Lower leg skin (tissue), 4 donors: ENCODE results near the gene ANGPTL2. TPM values are rescaled to one million over a fixed set of nuclear protein-coding genes. Genes with fewer than 3 reads are reported as not detected.

ENCODE experiments used
- DNase-seq, 2 donors: peaks; one replicate each; pipeline ENCODE4 v3.0.0-alpha.2; 2019; ENCODE audit warnings: low spot score in 2 of 2
- H3K4me3 ChIP-seq: fragments of 200-600 bp; sonication (generic); 2 replicates; pipeline ENCODE4 v1.5.1; 2017; ENCODE audit warnings: mild to moderate bottlenecking, low read depth; ENCODE audit not compliant: poor library complexity, severe bottlenecking
- POLR2A ChIP-seq, 2 donors: fragments of 450-650 bp; IDR thresholded peaks; one replicate each; pipeline ENCODE4 v1.6.1; 2016 to 2017; ENCODE audit warnings: antibody characterized with exemption in 2 of 2, mild to moderate bottlenecking in 1 of 2, moderate library complexity in 1 of 2
- WGBS, 2 donors: methylation state at CpG; one replicate each; pipeline ENCODE4 v1.1.5; 2018; 5-methylcytosine and 5-hydroxymethylcytosine counted together
- intact Hi-C: fragments of 100-400 bp; cut with DNase I; formaldehyde crosslinking; loops from one replicate; pipeline ENCODE4 v1.15.0; 2023; ENCODE audit warnings: low total_unique reads
- total RNA-seq, 4 donors: library from RNA; depleted of rRNA; stranded (reverse); fragments of >200 nt; gene quantifications; one replicate each; pipeline ENCODE4 v1.1.0, GENCODE V29; 2016
- TF ChIP-seq, protein P1 (sequence below), 3 donors: fragments of 450-650 bp; IDR thresholded peaks; one replicate each; pipeline ENCODE4 v1.5.1; 2016; ENCODE audit warnings: antibody characterized with exemption in 3 of 3, mild to moderate bottlenecking in 3 of 3, moderate library complexity in 2 of 3

ANGPTL2 gene
- total RNA-seq, 4 donors from 2014 or later, result 10.5 to 37.8 (median 18.5) TPM

DNA sequence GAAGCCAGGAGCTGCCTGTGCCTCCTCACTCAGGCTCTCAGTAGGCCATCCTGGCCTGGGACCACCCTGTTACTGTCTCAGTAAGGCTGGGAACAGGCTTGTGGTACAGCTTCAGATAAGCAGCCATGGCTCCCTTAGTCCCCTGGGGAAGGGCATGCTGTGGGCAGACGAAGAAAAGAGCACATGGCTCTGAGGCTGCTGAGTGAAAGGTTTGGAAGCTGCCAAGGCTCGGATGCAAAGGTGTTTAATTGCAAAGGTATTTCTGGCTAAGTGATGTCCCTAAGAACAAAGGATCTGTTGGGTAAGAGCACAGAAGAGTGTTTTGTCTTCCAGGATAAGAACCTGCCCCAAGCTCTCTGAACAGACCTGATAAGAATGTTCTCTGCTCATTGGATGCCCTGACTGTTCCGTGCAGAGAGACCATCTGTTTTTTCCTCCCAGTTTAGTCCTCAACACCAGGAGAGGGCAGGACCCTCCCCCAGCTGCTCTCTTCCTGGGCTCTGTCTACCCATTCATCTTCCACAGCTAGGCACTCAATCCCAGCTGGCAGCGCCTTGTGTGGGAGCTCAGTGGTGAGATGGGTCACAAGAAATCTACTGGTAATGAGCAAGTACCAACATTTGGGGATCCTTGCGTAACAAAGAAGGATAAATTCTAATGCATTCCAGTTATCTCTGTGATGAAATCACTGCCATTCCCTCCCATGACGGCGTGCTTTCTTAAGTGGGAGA lies 17.7 kb downstream of the ANGPTL2 start:
- 83 to 86% methylated on average over 7 of the region's 7 CpGs for WGBS, 2 donors
- intact Hi-C loops, result no loop called here
- TF ChIP-seq POLR2A (IDR thresholded peaks at IDR 0.05), result no peak
- TF ChIP-seq, protein P1, sequence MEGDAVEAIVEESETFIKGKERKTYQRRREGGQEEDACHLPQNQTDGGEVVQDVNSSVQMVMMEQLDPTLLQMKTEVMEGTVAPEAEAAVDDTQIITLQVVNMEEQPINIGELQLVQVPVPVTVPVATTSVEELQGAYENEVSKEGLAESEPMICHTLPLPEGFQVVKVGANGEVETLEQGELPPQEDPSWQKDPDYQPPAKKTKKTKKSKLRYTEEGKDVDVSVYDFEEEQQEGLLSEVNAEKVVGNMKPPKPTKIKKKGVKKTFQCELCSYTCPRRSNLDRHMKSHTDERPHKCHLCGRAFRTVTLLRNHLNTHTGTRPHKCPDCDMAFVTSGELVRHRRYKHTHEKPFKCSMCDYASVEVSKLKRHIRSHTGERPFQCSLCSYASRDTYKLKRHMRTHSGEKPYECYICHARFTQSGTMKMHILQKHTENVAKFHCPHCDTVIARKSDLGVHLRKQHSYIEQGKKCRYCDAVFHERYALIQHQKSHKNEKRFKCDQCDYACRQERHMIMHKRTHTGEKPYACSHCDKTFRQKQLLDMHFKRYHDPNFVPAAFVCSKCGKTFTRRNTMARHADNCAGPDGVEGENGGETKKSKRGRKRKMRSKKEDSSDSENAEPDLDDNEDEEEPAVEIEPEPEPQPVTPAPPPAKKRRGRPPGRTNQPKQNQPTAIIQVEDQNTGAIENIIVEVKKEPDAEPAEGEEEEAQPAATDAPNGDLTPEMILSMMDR (IDR thresholded peaks at IDR 0.05), result no peak
- no peak for DNase-seq
- H3K4me3 ChIP-seq, result no peak overlapping the region

DNA sequence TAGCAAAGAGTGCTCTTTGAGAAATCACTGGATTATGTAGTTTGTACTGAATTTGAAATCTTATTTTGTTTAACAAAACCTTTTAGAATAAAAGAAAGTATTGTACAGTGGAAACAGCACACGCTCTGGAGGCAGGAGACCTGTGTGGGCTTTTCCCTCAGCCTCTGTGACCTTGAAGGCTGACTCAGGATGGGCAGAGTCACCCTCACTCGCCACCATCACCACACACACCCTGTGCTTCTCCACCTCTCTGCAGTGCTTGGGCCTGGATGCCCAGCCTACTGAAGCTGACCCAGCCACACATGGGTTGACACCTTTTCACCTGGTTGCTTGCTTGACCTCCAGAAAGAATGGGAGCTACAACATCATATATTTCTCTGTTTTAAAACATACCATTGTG lies 19.6 kb downstream of the ANGPTL2 start:
- no peak for DNase-seq
- TF ChIP-seq, protein P1 (IDR thresholded peaks at IDR 0.05), result no peak
- TF ChIP-seq POLR2A (IDR thresholded peaks at IDR 0.05), result no peak
- 87 to 92% methylated on average over 2 of the region's 2 CpGs for WGBS, 2 donors
- intact Hi-C loops, result no loop called here
- no peak overlapping the region for H3K4me3 ChIP-seq

DNA sequence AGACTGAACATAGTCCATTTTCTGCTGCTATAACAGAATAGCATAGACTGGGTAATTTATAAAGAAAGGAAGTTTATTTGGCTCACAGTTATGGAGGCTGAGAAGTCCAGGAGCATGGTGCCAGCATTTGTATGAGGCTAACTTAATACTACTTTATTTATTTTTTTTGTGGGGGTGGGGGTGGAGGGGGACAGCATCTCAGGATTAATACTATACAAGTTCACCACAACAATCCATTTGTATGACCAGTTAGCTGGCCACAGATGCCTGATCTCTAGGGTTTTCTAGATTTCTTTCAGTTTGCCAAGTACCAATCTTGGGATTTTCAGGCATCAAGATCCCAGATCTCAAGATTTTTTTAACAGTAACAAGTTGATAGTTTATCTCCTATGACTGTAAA lies 20.3 kb downstream of the ANGPTL2 start:
- no peak for DNase-seq
- TF ChIP-seq POLR2A (IDR thresholded peaks at IDR 0.05), result no peak
- TF ChIP-seq, protein P1 (IDR thresholded peaks at IDR 0.05), result no peak
- intact Hi-C loops, result no loop called here
- H3K4me3 ChIP-seq, result no peak overlapping the region

DNA sequence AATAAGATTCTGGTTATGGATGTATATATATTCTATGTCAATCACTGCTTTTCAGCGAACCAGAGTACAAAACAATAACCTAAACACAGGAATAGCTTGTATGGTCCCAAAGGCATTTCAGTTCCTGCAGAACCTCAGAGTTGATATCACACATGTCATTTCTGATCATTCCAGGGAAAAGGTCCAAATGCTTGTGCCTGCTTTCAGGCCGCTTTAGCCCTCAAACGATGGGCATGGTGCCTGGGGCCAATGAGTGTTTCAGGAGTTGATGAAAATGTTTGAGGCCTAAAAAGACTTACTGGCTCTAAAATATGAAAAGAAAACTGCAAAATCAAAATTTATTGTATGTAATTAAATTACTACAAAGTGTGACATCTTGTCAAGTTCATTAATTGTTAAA lies 22.8 kb downstream of the ANGPTL2 start:
- no peak overlapping the region for H3K4me3 ChIP-seq
- DNase-seq, result no peak
- TF ChIP-seq POLR2A (IDR thresholded peaks at IDR 0.05), result no peak
- TF ChIP-seq, protein P1 (IDR thresholded peaks at IDR 0.05), result no peak
- intact Hi-C loops, result no loop called here
- WGBS, 2 donors, result 64 to 66% methylated on average over 3 of the region's 3 CpGs

DNA sequence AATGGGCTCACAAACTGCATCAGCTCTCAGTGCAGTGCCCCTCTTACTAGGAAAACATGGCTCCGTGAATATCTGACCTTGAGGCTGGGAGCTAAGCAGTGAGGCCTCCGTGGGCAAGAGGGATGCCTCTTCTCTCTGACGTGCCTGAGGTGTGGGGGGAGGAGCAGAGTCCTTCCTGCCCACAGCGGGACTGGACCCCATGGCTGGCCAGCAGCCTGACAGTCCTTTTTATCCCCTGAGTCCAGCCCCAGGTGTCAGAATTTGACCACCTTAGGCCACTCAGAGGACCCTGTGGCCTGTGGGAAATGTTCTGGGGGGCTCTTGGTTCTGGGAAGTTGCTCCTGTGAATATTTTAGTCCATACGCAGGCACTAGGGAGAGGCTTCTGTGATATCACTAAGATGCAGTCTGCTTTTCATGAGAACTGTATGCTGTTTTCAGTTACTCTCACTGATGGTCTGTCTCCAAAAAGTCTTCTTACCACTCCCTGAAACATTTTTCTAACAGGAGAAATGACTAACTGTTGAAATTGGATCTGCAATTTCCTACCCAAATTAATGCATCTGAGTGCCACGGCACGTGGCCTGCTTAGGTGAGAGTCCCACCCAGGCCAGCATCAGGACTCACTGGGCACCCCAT lies 23.4 kb downstream of the ANGPTL2 start:
- no peak for DNase-seq
- 78 to 87% methylated on average over 6 to 7 of the region's 7 CpGs for WGBS, 2 donors
- no peak overlapping the region for H3K4me3 ChIP-seq
- intact Hi-C loops, result no loop called here
- no peak for TF ChIP-seq POLR2A (IDR thresholded peaks at IDR 0.05)

DNA sequence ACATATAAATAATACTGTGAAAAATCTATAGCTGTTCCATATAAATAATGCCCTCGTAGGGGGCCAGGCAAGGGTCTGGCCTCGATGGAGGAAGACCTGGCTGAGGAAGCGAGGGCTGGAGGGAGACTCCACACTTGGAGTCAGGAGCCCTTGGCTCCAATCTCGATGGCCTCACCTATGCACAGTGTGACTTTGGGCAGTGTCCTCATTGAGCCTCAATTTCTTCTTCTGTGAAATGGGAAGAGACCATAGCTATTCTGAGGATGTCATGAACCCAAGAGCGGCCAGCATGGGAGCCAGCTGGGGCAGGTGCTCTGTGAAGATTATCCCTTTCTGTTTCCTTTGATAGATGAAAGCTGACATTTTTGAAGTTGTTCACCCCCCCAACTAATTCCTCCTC lies 24.8 kb downstream of the ANGPTL2 start:
- H3K4me3 ChIP-seq, result no peak overlapping the region
- intact Hi-C loops, result no loop called here
- 93 to 95% methylated on average over 5 of the region's 5 CpGs for WGBS, 2 donors
- no peak for DNase-seq
- TF ChIP-seq, protein P1 (IDR thresholded peaks at IDR 0.05), result no peak
- TF ChIP-seq POLR2A (IDR thresholded peaks at IDR 0.05), result no peak
